ENCODE data around the gene ATXN2. TPM values are rescaled to one million over a fixed set of nuclear protein-coding genes. Genes with fewer than 3 reads are reported as not detected.

ATXN2 gene
- total RNA-seq, 2 experiments from 2014 or later, result 37.2 to 42.3 TPM

GRCh38 chr12:111412830-111413441 lies 186.2 kb downstream of the ATXN2 start:
- peaks cover 61% of the 10 kb centered on the region for H3K4me1 Mint-ChIP-seq
- peaks cover 19% of the 10 kb centered on the region for H3K36me3 Mint-ChIP-seq
- DNase-seq (no peak), ATAC-seq (ENCODE audit: low read depth) (no peak)
- peak overlapping the region; percentile 91 for H3K27ac Mint-ChIP-seq
- no peaks in the 10 kb centered on the region for H3K27me3 Mint-ChIP-seq
- POLR2A ChIA-PET, result interaction anchor here (2.7 to 11.5 kb wide), 3 partner anchors 16 to 30 kb away, joined by 8 to 150 read pairs (median 52); no protein-coding TSS in a partner anchor
- no peaks in the 10 kb centered on the region for H3K9me3 Mint-ChIP-seq
- H3K4me3 Mint-ChIP-seq, result no peak overlapping the region

GRCh38 chr12:111412007-111412829 lies 186.9 kb downstream of the ATXN2 start:
- POLR2A ChIA-PET, result interaction anchor here (0.6 to 11.5 kb wide), 5 partner anchors 16 to 709 kb away, joined by 3 to 150 read pairs (median 11); no protein-coding TSS in a partner anchor
- peak overlapping the region; percentile 68 for H3K4me3 Mint-ChIP-seq

DNA sequence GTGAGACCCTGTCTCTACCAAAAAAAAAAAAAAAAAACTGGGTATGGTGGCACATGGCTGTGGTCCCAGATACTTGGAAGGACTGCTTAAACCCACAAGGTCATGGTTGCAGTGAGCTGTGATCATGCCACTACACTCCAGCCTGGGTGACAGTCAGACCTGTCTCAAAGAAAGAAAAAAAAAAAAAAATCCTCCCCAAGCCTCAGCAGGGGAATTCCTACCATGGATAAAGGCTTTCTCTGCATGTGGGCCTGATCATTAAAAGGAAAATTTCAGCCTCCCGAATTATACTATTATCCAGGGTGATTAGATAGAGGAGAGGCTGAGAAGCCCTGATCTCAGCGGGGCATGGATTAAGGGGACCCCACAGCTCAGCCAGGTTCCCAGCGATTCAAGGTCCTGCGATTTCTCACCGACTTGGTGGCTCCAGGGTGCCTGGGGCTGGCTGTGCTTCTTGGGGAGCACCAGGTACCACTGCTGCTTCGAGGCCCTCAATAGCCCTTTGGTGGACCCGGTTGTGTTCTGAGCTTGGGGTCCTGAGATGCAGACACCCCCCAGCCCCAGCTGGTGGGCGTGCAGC lies 187.8 kb downstream of the ATXN2 start:
- no peaks in the 10 kb centered on the region for H3K27me3 Mint-ChIP-seq
- DNase-seq, result no peak
- H3K9me3 Mint-ChIP-seq, result no peaks in the 10 kb centered on the region
- peaks cover 61% of the 10 kb centered on the region for H3K4me1 Mint-ChIP-seq
- POLR2A ChIA-PET, result interaction anchor here (0.6 to 11.5 kb wide), 6 partner anchors 12 to 269 kb away, joined by 7 to 150 read pairs (median 10); no protein-coding TSS in a partner anchor
- H3K27ac Mint-ChIP-seq, result peak overlapping the region; percentile 91
- ATAC-seq (ENCODE audit: low read depth), result no peak
- peak overlapping the region; percentile 97 for H3K4me3 Mint-ChIP-seq
- H3K36me3 Mint-ChIP-seq, result peaks cover 15% of the 10 kb centered on the region

More at GRCh38 chr12:111412007-111412829, 186.9 kb downstream of the ATXN2 start:
- Mint-ChIP-seq H3K9me3 (no peaks in the 10 kb centered on the region), H3K27me3 (no peaks in the 10 kb centered on the region), H3K4me1 (peaks cover 65% of the 10 kb centered on the region), H3K36me3 (peaks cover 19% of the 10 kb centered on the region), H3K27ac (peak overlapping the region; percentile 91)
- ATAC-seq (ENCODE audit: low read depth), result peak; percentile 36
- no peak for DNase-seq

GRCh38 chr12:111410431-111411184 lies 188.5 kb downstream of the ATXN2 start:
- DNase-seq (no peak), ATAC-seq (ENCODE audit: low read depth) (no peak)
- H3K27ac Mint-ChIP-seq, result peak overlapping the region; percentile 91
- H3K27me3 Mint-ChIP-seq, result no peaks in the 10 kb centered on the region
- peaks cover 12% of the 10 kb centered on the region for H3K36me3 Mint-ChIP-seq
- POLR2A ChIA-PET, result interaction anchor here (0.6 to 11.5 kb wide), 6 partner anchors 12 to 269 kb away, joined by 7 to 150 read pairs (median 32); no protein-coding TSS in a partner anchor
- H3K4me3 Mint-ChIP-seq, result peak overlapping the region; percentile 97
- peaks cover 61% of the 10 kb centered on the region for H3K4me1 Mint-ChIP-seq
- no peaks in the 10 kb centered on the region for H3K9me3 Mint-ChIP-seq

- Mint-ChIP-seq H3K9me3 (no peaks in the 10 kb centered on the region), H3K4me3 (peak overlapping the region; percentile 97), H3K4me1 (peaks cover 58% of the 10 kb centered on the region), H3K27ac (peak overlapping the region; percentile 93), H3K27me3 (no peaks in the 10 kb centered on the region), H3K36me3 (peaks cover 10% of the 10 kb centered on the region)
- DNase-seq, result peak; percentile 66
- ATAC-seq (ENCODE audit: low read depth), result no peak
- POLR2A ChIA-PET, result interaction anchor here (1.8 to 11.5 kb wide), 4 partner anchors 19 to 42 kb away, joined by 5 to 150 read pairs (median 56); no protein-coding TSS in a partner anchor
These were observed 189.2 kb downstream of the ATXN2 start for GRCh38 chr12:111409780-111410430.

DNA sequence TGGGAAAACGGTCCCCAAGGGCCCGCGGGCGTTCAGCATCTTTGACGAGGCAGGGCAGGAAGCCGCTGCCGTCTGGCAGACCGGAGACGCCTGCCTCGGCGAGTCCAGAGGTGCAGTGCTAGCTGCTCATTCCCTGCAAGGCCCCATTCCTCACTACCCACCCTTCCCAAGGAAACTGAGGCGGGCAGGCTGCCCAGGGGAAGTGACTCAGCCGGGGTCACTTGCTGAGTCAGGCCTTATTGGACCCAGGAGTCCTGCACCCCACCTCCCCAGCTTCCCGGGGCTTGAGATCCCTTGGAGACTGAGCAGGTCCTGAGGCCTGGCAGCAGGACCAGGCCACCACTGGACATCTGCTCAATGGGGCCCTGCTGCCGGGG lies 189.7 kb downstream of the ATXN2 start:
- H3K4me1 Mint-ChIP-seq, result peaks cover 59% of the 10 kb centered on the region
- ATAC-seq (ENCODE audit: low read depth) (no peak), DNase-seq (no peak)
- POLR2A ChIA-PET, result interaction anchor here (1.8 to 11.5 kb wide), 4 partner anchors 19 to 43 kb away, joined by 5 to 150 read pairs (median 56); no protein-coding TSS in a partner anchor
- no peaks in the 10 kb centered on the region for H3K9me3 Mint-ChIP-seq
- H3K36me3 Mint-ChIP-seq, result peaks cover 8% of the 10 kb centered on the region
- H3K27ac Mint-ChIP-seq, result peak overlapping the region; percentile 93
- peak overlapping the region; percentile 97 for H3K4me3 Mint-ChIP-seq
- no peaks in the 10 kb centered on the region for H3K27me3 Mint-ChIP-seq

GRCh38 chr12:111408686-111409402 lies 190.3 kb downstream of the ATXN2 start:
- no peaks in the 10 kb centered on the region for H3K27me3 Mint-ChIP-seq
- ATAC-seq (ENCODE audit: low read depth) (no peak), DNase-seq (no peak)
- no peaks in the 10 kb centered on the region for H3K9me3 Mint-ChIP-seq
- POLR2A ChIA-PET, result interaction anchor here (1.8 to 11.5 kb wide), 4 partner anchors 20 to 43 kb away, joined by 5 to 150 read pairs (median 56); no protein-coding TSS in a partner anchor
- H3K36me3 Mint-ChIP-seq, result peaks cover 8% of the 10 kb centered on the region
- H3K4me3 Mint-ChIP-seq, result peak overlapping the region; percentile 97
- peak overlapping the region; percentile 93 for H3K27ac Mint-ChIP-seq
- H3K4me1 Mint-ChIP-seq, result peaks cover 61% of the 10 kb centered on the region

- no peaks in the 10 kb centered on the region for H3K9me3 Mint-ChIP-seq
- H3K27ac Mint-ChIP-seq, result peak overlapping the region; percentile 93
- H3K36me3 Mint-ChIP-seq, result peaks cover 2% of the 10 kb centered on the region
- H3K4me3 Mint-ChIP-seq, result peak overlapping the region; percentile 97
- POLR2A ChIA-PET, result interaction anchor here (1.8 to 11.5 kb wide), 4 partner anchors 21 to 44 kb away, joined by 5 to 150 read pairs (median 56); no protein-coding TSS in a partner anchor
- no peak for ATAC-seq (ENCODE audit: low read depth)
- H3K4me1 Mint-ChIP-seq, result peaks cover 61% of the 10 kb centered on the region
- no peak for DNase-seq
- H3K27me3 Mint-ChIP-seq, result no peaks in the 10 kb centered on the region
These were observed 191.0 kb downstream of the ATXN2 start for GRCh38 chr12:111408116-111408440.

GRCh38 chr12:111407377-111408115 lies 191.6 kb downstream of the ATXN2 start:
- Mint-ChIP-seq H3K4me3 (peak overlapping the region; percentile 97), H3K27ac (peak overlapping the region; percentile 93), H3K27me3 (no peaks in the 10 kb centered on the region), H3K4me1 (peaks cover 60% of the 10 kb centered on the region), H3K36me3 (peaks cover 2% of the 10 kb centered on the region), H3K9me3 (no peaks in the 10 kb centered on the region)
- POLR2A ChIA-PET, result interaction anchor here (0.6 to 11.5 kb wide), 5 partner anchors 14 to 44 kb away, joined by 3 to 150 read pairs (median 52); no protein-coding TSS in a partner anchor
- no peak for DNase-seq
- no peak for ATAC-seq (ENCODE audit: low read depth)

- Mint-ChIP-seq H3K27me3 (no peaks in the 10 kb centered on the region), H3K36me3 (peaks cover 2% of the 10 kb centered on the region), H3K9me3 (no peaks in the 10 kb centered on the region), H3K27ac (peak overlapping the region; percentile 93), H3K4me3 (peak overlapping the region; percentile 97), H3K4me1 (peaks cover 52% of the 10 kb centered on the region)
- DNase-seq, result peak; percentile 62
- POLR2A ChIA-PET, result interaction anchor here (0.6 to 11.5 kb wide), 5 partner anchors 15 to 45 kb away, joined by 3 to 150 read pairs (median 52); no protein-coding TSS in a partner anchor
- ATAC-seq (ENCODE audit: low read depth), result no peak
These were observed 192.4 kb downstream of the ATXN2 start for GRCh38 chr12:111406474-111407376.

All from activated naive CD8-positive, alpha-beta T cell treated with anti-CD3 and anti-CD28 coated beads, Interleukin-2, amount 10 ng/mL, durations not matched to agents 7 days and 5 days (primary cell).